G401.6 (cell line): ENCODE measurements around the gene RPL37A.
A peak's percentile ranks its signal among the peaks of the same experiment; 100 is the strongest.

Experiments used
- FAIRE-seq: peaks from 2 replicates; lab custom pipeline; 2012; peaks lifted over from hg19 to GRCh38; lab: Jason Lieb, UNC

Gene RPL37A

GRCh38 chr2:216490061-216490460 lies 8.6 kb upstream of the RPL37A start:
- no peak for FAIRE-seq

DNA sequence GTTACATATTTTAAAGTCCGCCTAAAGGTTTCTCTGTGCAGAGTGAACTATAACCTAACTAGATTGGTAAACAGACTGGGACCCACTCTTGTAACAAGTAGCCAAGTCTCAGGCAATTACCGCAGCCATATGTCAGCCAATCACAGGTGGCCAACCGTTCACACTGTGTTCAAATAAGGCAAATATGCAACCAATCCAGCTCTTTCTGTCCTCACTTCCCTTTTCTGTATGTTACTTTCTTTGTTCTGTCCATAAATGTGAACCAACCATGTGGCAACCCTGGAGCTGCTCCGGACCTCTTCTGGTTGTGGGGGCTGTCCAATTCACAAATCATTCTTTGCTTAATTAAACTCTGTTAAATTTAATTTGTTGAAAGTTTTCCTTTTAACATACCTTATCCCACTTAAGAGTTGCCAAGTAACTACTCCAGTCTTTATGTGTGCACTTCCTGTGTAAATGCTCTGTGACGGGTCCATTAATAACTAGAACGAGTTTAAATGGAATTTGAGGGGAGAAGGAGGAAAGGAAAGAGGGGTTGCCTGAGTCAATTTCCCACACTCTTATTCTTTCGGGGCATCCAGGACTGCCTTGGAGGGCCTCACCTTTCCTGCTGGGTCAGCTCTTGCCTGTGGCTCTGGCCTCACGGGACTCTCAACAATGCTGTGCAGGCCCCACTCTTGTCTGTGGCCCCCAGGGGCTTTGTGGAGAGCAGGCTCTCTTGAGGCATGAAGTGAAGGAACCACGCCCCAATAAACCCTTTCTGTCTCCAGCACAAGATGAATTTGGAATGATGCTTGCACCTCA lies 6.6 kb upstream of the RPL37A start:
- no peak for FAIRE-seq

GRCh38 chr2:216492597-216493333 lies 5.9 kb upstream of the RPL37A start:
- FAIRE-seq = no peak

GRCh38 chr2:216493334-216493685 lies 5.3 kb upstream of the RPL37A start:
- no peak for FAIRE-seq

DNA sequence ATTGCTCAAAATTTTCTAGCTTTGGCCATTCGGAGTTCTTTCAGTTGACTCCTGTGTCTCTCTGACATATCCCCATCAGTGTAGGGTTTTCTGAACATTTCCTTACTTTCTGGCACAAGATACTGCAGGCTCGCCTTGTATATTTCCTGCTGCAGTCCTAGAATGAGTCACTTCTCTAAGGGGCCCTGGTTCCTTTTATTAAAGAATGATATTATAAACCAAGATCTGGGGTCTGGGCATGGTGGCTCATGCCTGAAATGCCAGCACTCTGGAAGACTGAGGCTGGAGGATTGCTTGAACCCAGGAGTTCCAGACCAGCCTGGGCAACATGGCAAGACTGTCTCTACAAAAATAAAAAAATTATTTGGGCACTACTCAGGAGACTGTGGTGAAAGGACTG lies 3.0 kb upstream of the RPL37A start:
- no peak for FAIRE-seq

DNA sequence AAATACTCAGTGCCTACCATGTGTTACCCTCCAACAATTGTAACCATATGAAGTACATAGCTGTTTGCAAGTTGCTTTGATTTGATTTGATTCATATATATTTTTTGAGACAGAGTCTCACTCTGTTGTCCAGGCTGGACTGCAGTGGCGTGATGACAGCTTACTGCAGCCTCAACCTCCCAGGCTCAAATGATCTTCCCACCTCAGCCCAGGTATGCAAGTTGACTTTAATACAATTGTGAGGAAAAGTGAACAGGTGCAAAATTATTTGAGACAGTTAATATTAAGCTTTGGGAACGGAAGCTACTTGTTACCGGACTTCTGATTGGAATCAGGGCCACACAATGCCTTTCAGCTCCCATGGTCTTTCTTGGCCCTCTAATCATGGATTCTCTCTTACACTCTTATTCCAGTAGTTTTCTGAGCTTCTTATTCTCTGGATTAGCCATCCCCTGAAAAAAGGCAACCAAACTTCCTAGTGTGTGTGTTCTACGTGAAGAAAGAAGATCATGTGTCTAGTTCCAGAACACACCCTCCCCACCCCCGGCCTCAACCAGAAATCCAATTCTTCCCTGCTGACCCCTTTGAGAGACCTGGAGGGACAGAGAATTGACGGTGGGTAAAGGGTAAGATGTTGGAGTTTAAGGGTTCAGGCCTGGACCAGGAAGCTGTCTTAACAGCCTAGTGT lies 1.1 kb upstream of the RPL37A start:
- FAIRE-seq = no peak

- FAIRE-seq = no peak
Observed at GRCh38 chr2:216498070-216498378, 620 bp upstream of the RPL37A start.

DNA sequence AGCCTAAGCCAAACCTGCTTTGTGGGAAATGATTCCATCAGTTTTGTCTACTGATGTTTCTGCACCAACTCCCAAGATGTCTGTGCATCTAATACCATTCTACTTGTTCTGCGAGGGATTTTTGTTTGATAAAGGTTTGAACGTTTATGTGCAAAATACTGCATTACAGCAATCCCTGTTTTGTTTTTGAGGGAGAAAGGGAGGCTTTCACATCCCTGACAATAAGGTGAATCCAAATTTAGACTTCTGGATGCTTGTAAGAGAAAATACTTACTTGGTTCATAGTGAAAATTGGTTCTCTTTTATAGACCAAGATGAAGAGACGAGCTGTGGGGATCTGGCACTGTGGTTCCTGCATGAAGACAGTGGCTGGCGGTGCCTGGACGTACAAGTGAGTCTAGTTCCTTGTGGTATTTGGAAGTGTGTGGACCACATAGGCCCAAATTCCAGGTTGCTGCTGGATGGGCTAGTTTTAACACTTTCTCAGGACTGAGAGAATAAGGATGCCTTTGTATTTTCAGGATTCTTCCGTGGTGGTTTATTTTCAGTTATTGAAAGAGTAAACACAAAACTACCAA lies 1.1 kb downstream of the RPL37A start:
- no peak for FAIRE-seq

DNA sequence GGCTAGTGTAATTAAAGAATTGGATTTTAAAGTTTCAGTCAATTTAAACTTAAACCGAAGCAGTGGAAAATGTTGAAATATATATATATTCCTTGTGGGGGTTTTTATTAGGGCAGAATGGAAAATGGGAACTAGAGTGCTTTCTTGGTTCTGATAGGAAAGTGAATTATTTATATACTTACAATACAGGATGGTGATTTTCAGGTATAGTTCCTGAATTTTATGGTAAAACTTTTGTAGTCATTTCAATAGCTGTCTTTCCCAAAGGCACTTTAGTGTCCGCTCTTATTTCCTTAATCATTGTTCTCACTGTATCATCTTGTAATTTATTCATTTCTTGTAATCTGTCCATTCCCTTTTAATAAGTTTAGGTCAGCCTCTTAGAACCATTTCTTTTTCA lies 1.9 kb downstream of the RPL37A start:
- no peak for FAIRE-seq

DNA sequence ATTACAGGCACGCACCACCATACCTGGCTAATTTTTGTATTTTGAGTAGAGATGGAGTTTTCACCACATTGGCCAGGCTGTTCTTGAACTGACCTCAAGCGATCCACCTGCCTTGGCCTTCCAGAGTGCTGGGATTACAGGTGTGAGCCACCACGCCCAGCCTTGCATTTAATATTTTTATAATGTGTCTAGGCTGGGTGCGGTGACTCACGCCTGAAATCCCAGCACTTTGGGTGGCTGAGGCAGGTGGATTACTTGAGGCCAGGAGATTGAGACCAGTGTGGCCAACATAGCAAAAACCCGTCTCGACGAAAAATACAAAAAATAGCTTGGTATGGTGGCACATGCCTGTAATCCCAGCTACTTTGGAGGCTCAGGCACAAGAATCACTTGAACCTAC lies 3.2 kb downstream of the RPL37A start:
- no peak for FAIRE-seq

- FAIRE-seq = no peak
Observed at GRCh38 chr2:216502381-216503158, 3.9 kb downstream of the RPL37A start.

DNA sequence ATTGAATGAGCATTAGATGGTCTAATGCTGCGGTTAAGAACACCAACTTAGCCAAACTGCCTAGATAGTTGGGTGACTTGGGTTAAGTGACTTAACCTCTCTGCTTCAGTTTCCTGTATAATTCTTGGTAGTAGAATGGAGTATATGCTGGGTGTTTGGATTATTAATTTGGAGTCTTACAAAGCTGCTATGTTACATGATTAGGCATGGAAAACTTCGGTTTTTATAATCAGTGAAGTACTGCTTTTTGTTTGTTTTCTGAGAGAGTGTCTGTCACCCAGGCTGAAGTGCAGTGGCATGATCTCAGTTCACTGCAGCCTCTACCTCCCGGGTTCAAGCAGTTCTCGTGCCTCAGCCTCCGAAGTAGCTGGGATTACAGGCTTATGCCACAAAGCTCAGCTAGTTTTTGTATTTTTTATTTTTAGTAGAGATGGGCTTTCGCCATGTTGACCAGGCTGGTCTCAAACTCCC lies 4.5 kb downstream of the RPL37A start:
- no peak for FAIRE-seq

DNA sequence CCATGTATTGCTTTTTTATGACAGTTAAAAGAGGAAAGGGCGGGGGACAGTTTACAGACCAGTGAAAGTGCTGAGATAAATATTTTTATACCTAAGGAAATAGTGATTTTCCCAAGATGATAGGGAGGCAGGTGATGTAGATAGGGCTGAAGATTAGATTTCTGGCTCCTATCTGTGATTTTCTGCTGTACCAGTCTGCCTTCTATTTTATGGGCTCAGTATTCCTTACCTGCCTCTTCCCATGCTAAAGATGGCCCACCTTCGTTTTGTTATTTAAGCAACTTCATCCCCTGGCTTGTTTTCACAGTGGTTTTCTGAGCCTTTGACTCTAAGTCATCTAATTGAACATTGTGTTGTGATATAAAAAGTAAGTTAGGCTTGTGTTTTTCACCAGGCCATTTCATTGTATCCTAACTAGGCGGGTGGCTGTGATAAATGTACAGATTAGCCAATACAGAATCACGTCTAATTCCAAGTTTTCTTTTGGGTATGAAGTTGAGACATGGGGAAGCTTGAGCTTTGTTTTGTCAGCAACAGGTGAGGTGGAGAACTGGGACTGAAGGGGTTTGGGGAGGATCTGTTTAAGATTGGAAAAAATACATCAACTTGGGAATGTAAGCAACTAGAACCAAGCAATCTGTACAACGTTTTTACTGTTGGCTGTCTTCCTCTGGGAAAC lies 5.2 kb downstream of the RPL37A start:
- no peak for FAIRE-seq

GRCh38 chr2:216504376-216504762 lies 5.7 kb downstream of the RPL37A start:
- no peak for FAIRE-seq

- no peak for FAIRE-seq
Observed at GRCh38 chr2:216505133-216506106, 6.8 kb downstream of the RPL37A start.

- no peak for FAIRE-seq
Observed at GRCh38 chr2:216507220-216508160, 8.8 kb downstream of the RPL37A start.

DNA sequence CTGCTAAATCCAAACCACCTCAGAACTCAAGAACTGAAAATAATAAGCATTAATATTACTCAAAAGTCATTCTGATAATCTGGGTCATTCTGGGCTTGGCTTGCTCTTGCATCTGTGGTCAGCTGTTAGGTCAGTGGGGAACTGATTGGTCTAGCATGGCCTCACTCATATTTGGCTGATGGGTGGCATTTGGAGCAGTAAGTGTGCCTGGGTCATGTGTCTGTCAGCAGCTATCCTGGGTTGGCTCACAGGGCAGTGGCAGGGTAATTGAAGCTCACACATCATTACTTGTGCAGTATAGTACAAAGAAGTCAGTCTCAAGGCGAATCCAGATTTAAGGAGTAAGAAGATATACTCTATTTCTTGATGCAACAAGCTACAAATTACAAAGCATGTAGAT lies 9.6 kb downstream of the RPL37A start:
- no peak for FAIRE-seq

- FAIRE-seq = peak; percentile 90
Observed at GRCh38 chr2:216516730-216517350, 18.2 kb downstream of the RPL37A start.
